GM19193 (cell line): Measurements from ENCODE around the gene CYTH1.

Experiments
- POLR2A ChIP-seq: IDR thresholded peaks from 4 replicates; pipeline ENCODE4 v1.6.1; 2011; ENCODE audit not compliant: insufficient read depth, insufficient read length; ENCODE audit errors: extremely low read depth

Gene CYTH1

GRCh38 chr17:78665387-78665951 lies 116.6 kb downstream of the CYTH1 start:
- TF ChIP-seq POLR2A = no peak

DNA sequence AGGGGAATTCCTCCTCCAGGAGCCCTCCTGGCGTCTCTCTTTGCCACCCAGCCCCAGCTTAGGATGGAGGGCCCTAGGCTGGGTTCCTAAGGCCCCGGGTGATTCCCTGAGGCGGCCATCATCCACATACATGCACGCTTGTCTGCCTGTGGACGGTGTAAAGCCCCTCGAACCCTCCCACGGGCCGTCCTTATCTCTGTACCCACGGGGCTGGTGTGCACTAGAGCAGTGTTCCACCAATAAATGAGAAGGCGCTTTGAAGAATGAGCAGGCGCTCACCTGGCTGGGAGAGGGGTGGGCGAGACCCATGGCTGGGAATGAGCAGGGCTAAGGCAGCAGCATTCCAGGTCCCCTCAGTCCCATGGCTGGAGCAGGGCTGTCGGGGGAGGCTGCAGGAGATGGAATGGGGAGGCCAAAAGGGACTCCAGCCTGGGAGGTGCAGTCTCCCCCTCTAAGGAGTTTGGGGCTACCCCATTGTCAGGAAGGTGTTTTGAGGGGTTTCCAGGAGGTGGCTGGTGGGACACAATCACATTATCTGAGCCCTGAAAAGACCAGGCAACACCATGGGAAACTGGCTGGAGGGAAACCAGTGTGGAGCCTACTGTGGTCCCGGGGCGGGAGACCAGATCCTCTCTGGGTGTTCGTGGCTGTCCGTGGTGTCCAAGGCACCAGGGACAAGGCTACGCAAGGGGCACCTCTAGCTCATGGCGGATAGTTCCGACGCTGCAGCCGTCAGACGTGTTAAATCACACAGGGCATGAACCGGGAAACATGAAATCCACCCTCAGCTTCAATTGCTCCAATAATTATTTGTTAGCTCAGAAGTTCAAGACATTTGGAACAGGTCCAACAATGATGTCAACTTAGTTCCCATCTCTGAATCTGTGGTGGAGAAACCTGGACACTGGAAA lies 117.3 kb downstream of the CYTH1 start:
- no peak for TF ChIP-seq POLR2A

- no peak for TF ChIP-seq POLR2A
Measured at GRCh38 chr17:78661093-78661770, 120.8 kb downstream of the CYTH1 start.

- TF ChIP-seq POLR2A = no peak
Measured at GRCh38 chr17:78659546-78659945, 122.5 kb downstream of the CYTH1 start.

DNA sequence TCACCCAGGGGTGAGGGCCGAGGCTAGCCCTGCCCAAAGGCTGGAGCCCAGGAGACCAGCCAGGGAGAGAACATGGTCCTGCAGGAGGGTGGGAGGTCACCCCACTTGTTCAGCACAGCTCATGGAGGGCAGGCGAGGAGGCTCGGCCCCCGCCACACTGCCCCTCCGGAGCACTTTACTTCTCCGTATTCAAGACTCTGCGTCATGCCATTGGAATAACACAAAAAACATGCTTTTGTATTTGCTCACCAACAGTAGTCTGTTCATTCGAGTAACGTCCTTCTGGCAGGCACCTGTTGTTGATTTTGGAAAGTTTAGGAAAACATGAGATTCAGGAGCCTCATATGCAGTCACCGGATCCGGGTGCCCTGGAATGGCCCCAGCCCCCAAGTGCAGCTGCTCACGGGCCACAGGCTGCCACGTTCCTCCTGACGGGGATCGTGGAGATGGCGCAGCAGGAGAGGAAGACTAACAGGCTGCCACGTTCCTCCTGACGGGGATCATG lies 123.7 kb downstream of the CYTH1 start:
- no peak for TF ChIP-seq POLR2A

- no peak for TF ChIP-seq POLR2A
Measured at GRCh38 chr17:78655251-78655940, 126.7 kb downstream of the CYTH1 start.

GRCh38 chr17:78654325-78654724 lies 127.7 kb downstream of the CYTH1 start:
- TF ChIP-seq POLR2A = no peak

DNA sequence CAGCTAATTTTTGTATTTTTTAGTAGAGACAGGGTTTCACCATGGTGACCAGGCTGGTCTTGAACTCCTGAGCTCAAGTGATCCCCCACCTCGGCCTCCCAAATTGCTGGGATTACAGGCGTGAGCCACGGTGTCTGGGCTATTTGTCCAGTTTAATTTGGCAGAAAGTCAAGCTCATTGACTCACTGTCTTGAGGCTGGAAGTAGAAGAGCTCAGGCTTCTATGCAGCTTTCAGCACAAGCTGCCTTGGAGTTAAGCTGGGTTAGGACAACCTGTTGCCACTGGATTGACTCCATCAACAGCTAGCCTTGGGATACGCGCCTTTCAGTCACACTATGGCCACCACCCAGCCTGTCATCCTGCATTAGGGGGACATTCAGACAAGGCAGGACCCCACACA lies 128.7 kb downstream of the CYTH1 start:
- TF ChIP-seq POLR2A = no peak

DNA sequence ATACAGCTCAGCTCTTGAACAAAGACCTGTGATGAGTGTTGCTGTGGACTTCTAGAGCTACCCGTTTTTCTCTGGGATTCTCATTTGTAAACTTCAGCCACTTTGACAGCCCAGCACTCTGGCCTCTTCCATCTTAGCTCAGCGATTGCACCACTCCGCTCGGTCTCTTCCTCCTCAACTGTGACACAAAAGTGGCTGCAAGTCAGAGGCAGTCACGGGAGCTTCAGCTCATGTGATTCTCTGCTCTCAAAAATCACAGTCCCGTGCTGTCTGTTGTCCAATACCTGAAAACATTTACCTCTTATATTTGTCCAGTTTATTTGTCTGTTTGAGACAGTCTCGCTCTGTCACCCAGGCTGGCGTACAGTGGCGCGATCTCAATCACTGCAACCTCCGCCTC lies 129.2 kb downstream of the CYTH1 start:
- no peak for TF ChIP-seq POLR2A

GRCh38 chr17:78652024-78652423 lies 130.0 kb downstream of the CYTH1 start:
- TF ChIP-seq POLR2A = no peak

- TF ChIP-seq POLR2A = no peak
Measured at GRCh38 chr17:78651554-78651953, 130.5 kb downstream of the CYTH1 start.

DNA sequence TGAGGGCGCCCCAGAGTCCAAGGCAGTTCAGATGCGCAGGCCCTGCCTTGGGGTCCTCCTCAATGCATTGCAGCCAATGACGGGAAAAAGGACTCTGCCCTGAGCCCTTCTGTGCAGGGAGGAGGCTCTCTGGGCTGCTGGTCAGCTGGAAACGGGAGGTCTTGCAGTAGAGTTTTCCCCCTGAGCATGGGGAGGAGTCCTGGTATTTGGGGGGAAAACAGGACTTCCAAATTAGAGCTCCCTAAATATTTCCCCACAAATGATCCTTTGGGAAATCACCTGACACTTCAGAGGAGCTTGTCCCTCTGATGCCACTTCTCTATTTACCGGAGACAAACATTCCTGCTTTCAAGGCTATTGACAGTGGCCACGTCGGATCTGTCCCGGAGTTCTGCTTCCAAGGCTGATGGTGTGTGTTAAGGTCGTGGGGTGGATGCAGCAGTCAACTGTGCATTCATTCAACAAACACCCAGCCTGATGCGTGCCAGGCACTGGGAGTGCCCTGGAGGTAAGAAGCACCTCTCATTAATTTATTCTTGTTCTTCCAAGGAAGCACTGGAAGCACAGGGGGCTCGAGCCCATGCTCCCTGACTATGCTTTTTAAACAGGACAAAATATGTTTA lies 131.9 kb downstream of the CYTH1 start:
- TF ChIP-seq POLR2A = no peak

DNA sequence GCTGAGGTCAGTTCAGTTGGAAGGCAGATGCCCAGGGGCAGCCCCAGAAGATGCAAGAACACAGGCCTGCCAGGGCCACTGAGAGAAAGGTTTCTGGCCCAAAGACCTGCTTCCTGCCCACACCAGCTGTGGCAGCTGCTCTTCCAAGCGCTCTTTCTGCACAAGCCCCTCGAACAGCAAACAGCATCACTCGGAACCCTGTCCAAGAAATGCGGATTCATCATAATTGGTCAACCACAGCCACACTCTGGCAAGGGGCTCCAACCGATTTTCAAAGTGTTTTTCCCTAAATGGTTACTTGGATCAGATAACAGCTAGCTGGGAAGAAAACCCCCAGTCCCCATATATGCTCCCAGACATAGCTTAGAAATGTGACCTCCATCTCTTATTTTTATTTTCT lies 133.8 kb downstream of the CYTH1 start:
- no peak for TF ChIP-seq POLR2A

- no peak for TF ChIP-seq POLR2A
Measured at GRCh38 chr17:78647032-78647431, 135.0 kb downstream of the CYTH1 start.
